ENCODE data around the gene PIWIL4.

- TF ChIP-seq, protein P1, sequence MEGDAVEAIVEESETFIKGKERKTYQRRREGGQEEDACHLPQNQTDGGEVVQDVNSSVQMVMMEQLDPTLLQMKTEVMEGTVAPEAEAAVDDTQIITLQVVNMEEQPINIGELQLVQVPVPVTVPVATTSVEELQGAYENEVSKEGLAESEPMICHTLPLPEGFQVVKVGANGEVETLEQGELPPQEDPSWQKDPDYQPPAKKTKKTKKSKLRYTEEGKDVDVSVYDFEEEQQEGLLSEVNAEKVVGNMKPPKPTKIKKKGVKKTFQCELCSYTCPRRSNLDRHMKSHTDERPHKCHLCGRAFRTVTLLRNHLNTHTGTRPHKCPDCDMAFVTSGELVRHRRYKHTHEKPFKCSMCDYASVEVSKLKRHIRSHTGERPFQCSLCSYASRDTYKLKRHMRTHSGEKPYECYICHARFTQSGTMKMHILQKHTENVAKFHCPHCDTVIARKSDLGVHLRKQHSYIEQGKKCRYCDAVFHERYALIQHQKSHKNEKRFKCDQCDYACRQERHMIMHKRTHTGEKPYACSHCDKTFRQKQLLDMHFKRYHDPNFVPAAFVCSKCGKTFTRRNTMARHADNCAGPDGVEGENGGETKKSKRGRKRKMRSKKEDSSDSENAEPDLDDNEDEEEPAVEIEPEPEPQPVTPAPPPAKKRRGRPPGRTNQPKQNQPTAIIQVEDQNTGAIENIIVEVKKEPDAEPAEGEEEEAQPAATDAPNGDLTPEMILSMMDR (IDR thresholded peaks at IDR 0.05; ENCODE audit: insufficient read depth, low read length, poor library complexity, severe bottlenecking): no peak
- no peak for TF ChIP-seq EZH2phosphoT487 (conservative IDR thresholded peaks at IDR 0.05; ENCODE audit: low read length)
These were observed 82.9 kb downstream of the PIWIL4 start for GRCh38 chr11:94649964-94650623.

Data from SU-DHL-6 (cell line).